Measurements from ENCODE around the gene FTO. TPM values are rescaled to one million over a fixed set of nuclear protein-coding genes. Genes with fewer than 3 reads are reported as not detected.

FTO gene
- total and polyA plus RNA-seq, 2 of the 8 experiments (the other 6 are each of a cell fraction or from before 2014, with no cell fraction given), result 34.5 to 59.8 TPM

DNA sequence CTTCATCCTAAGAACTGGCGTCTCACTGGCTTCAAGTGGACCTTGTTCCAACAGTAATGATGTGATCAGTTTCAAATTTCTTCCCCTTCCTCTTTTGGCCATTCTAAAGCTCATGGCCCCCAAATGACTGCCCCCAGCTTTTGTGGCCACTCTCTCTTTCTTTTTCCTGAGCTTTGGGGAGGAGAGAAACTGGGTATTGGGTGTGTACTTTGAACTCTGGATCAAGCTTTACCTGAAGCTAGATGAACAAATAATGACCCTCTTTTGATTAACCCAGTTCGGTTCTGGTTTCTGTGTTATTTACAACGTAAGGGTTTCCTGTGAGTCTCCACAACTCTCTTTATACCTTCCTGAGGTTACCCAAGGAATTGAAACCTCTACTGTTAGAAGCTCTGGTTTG is 132.7 kb downstream of the FTO start:
- Histone ChIP-seq H2AK5ac (ENCODE audit: low read depth, low read length) (no peak overlapping the region), H3K14ac (ENCODE audit: insufficient read length) (no peak overlapping the region), H3K79me2 (ENCODE audit: control insufficient read depth in 1 of 2, insufficient read depth in 2 of 2, low read length in 2 of 2) (no peaks in the 10 kb centered on the region; a peak in 1 of 4 replicates), H3K56ac (replicated peaks; ENCODE audit: insufficient read length, low read depth, low read length) (no peak overlapping the region), H3K27ac (ENCODE audit: low read depth, low read length) (no peak overlapping the region), H2AFZ (ENCODE audit: low read length) (no peak overlapping the region), H3K23me2 (ENCODE audit: low read depth, low read length) (no peaks in the 10 kb centered on the region), H3K23ac (ENCODE audit: insufficient read length) (no peak overlapping the region), H3K18ac (ENCODE audit: extremely low read depth, low read length) (no peak overlapping the region), H3K4me3 (ENCODE audit: extremely low read depth in 1 of 4, insufficient read depth in 2 of 4, low read depth in 3 of 4, low read length in 4 of 4) (no peak overlapping the region), H3K4ac (replicated peaks; ENCODE audit: insufficient read length, low read depth, low read length) (no peak overlapping the region), H4K91ac (replicated peaks; ENCODE audit: insufficient read length, low read length) (no peak overlapping the region), H3K9ac (replicated peaks in 1 of 4; ENCODE audit: extremely low read depth in 1 of 4, low read depth in 3 of 4, low read length in 3 of 4) (no peak overlapping the region), H2BK120ac (replicated peaks; ENCODE audit: low read depth, low read length) (no peak overlapping the region), H2BK12ac (ENCODE audit: low read depth, low read length) (no peak overlapping the region), H3K9me3 (ENCODE audit: insufficient read depth in 2 of 2, low read depth in 1 of 2, low read length in 1 of 2) (no peaks in the 10 kb centered on the region), H2BK20ac (ENCODE audit: low read length) (no peak overlapping the region), H3K27me3 (replicated peaks in 1 of 4; ENCODE audit: control insufficient read depth in 3 of 4, extremely low read depth in 1 of 4, insufficient read depth in 3 of 4, low read length in 3 of 4) (no peaks in the 10 kb centered on the region), H2BK15ac (ENCODE audit: low read length) (no peak overlapping the region), H4K8ac (ENCODE audit: extremely low read depth, insufficient read depth, low read length) (no peak overlapping the region), H3K36me3 (ENCODE audit: control insufficient read depth in 2 of 4, insufficient read depth in 4 of 4, low read length in 3 of 4) (no peaks in the 10 kb centered on the region), H3K79me1 (ENCODE audit: low read depth, low read length) (peaks cover 2% of the 10 kb centered on the region; the same call in 1 of the 2 replicates), H2BK5ac (ENCODE audit: low read depth, low read length) (no peak overlapping the region), H4K20me1 (replicated peaks in 1 of 2; ENCODE audit: control insufficient read depth in 1 of 2, insufficient read depth in 2 of 2, low read length in 2 of 2) (no peaks in the 10 kb centered on the region), H3K4me2 (ENCODE audit: insufficient read depth in 1 of 2, low read depth in 2 of 2, low read length in 2 of 2) (no peak overlapping the region), H4K5ac (ENCODE audit: insufficient read length, low read depth, low read length) (no peak overlapping the region), H3K4me1 (replicated peaks in 1 of 4; ENCODE audit: control insufficient read depth in 3 of 4, insufficient read depth in 4 of 4, low read length in 3 of 4) (0 out of 7 replicates have a peak, but pooled peaks cover 0 to 2% (median 0%) of the 10 kb centered on the region in 4 experiments)
- ChIA-PET CTCF (ENCODE audit: partially characterized antibody) (interaction anchor here (0.8 to 1.2 kb wide), 3 partner anchors 8 to 54 kb away, joined by 3 to 4 read pairs (median 3); no protein-coding TSS in a partner anchor), POLR2A (ENCODE audit: partially characterized antibody) (no interaction called here)
- WGBS, 2 experiments (ENCODE audit: extremely low coverage in 1 of 2, insufficient coverage in 1 of 2, insufficient read length in 1 of 2, insufficient replicate concordance in 2 of 2, low coverage in 1 of 2, low lambda C conversion rate in 2 of 2, missing lambda C conversion rate in 1 of 2), result 87% methylated on average over 3 of the region's 3 CpGs; no CpG with 5 or more reads in 1 of the 2 experiments
- no peak for DNase-seq (ENCODE audit: low read depth in 1 of 2, low spot score in 2 of 2)
- no peak for FAIRE-seq
- TF ChIP-seq KDM4A (IDR thresholded peaks at IDR 0.05; ENCODE audit: low read depth, low read length, severe bottlenecking), result no peak
- TF ChIP-seq CBX8 (IDR thresholded peaks at IDR 0.05; ENCODE audit: borderline replicate concordance, low read depth, low read length), result no peak
- no peak for TF ChIP-seq RNF2 (IDR thresholded peaks at IDR 0.05; ENCODE audit: borderline replicate concordance, low read depth, low read length, missing control alignments, poor library complexity, severe bottlenecking)
- TF ChIP-seq ASH2L (IDR thresholded peaks at IDR 0.05; ENCODE audit: low read length), result no peak
- no peak for TF ChIP-seq BCL11A (IDR thresholded peaks at IDR 0.05; ENCODE audit: low read depth in 2 of 2, low read length in 2 of 2)
- TF ChIP-seq SP2 (IDR thresholded peaks at IDR 0.05; ENCODE audit: low read length), result no peak
- no peak for TF ChIP-seq TEAD4 (IDR thresholded peaks at IDR 0.05; ENCODE audit: low read depth, low read length)
- no peak for TF ChIP-seq JUND (IDR thresholded peaks at IDR 0.05; ENCODE audit: low read length)
- no peak for TF ChIP-seq SIX5 (IDR thresholded peaks at IDR 0.05; ENCODE audit: low read depth, low read length)
- TF ChIP-seq SIN3A (conservative IDR thresholded peaks at IDR 0.05 in 1 of 2, IDR thresholded peaks at IDR 0.05 in 1 of 2; ENCODE audit: low read depth in 1 of 2, low read length in 2 of 2), result no peak
- no peak for TF ChIP-seq CHD1 (IDR thresholded peaks at IDR 0.05; ENCODE audit: low read depth, low read length)
- TF ChIP-seq CTCF (IDR thresholded peaks at IDR 0.05; ENCODE audit: control extremely low read depth in 1 of 3, insufficient read depth in 1 of 3, low read depth in 1 of 3, low read length in 3 of 3), result no peak

All from H1 (cell line).